Spleen (tissue), 11 donors: ENCODE results near the gene GCHFR. TPM values are rescaled to one million over a fixed set of nuclear protein-coding genes. Genes with fewer than 3 reads are reported as not detected.

Source experiments
- DNase-seq: peaks from one replicate; pipeline ENCODE4 v3.0.0-alpha.2; 2020
- H3K27ac ChIP-seq, 8 donors: fragments of 200-600 bp; sonication (generic) in 7 of 8; 1 replicate in 4 of 8; 2 replicates in 4 of 8; pipeline versions ENCODE4 v1.5.0 to v1.8.0; 2016 to 2021; ENCODE audit warnings: inconsistent platforms in 4 of 8, mild to moderate bottlenecking in 4 of 8, moderate library complexity in 1 of 8
- H3K27me3 ChIP-seq, 7 donors: fragments of 200-600 bp; sonication (generic) in 6 of 7; replicated peaks in 1 of 7; 1 replicate in 4 of 7; 2 replicates in 3 of 7; pipeline versions ENCODE4 v1.5.0 to v1.8.0; 2016 to 2021; ENCODE audit warnings: inconsistent platforms in 3 of 7, mild to moderate bottlenecking in 1 of 7
- H3K36me3 ChIP-seq, 6 donors: fragments of 200-600 bp; sonication (generic) in 5 of 6; 1 replicate in 4 of 6; 2 replicates in 2 of 6; pipeline versions ENCODE4 v1.5.0 to v1.8.0; 2016 to 2021; ENCODE audit warnings: inconsistent platforms in 2 of 6
- H3K4me1 ChIP-seq, 6 donors: fragments of 200-600 bp; sonication (generic) in 5 of 6; 1 replicate in 3 of 6; 2 replicates in 3 of 6; pipeline versions ENCODE4 v1.5.0 to v1.8.0; 2016 to 2021; ENCODE audit warnings: inconsistent platforms in 3 of 6
- H3K4me3 ChIP-seq, 8 donors: fragments of 200-600 bp; sonication (generic) in 7 of 8; 1 replicate in 4 of 8; 2 replicates in 4 of 8; pipeline versions ENCODE4 v1.5.0 to v1.8.0; 2016 to 2021; ENCODE audit warnings: inconsistent platforms in 4 of 8, mild to moderate bottlenecking in 4 of 8, moderate library complexity in 2 of 8
- H3K9me3 ChIP-seq, 8 donors: fragments of 200-600 bp; sonication (generic) in 7 of 8; 1 replicate in 4 of 8; 2 replicates in 4 of 8; pipeline versions ENCODE4 v1.5.0 to v1.8.0; 2016 to 2021; ENCODE audit warnings: inconsistent platforms in 4 of 8
- POLR2A ChIP-seq, 3 donors: fragments of 450-650 bp; IDR thresholded peaks; one replicate each; pipeline ENCODE4 v1.5.1; 2017; ENCODE audit warnings: antibody characterized with exemption in 3 of 3, mild to moderate bottlenecking in 1 of 3
- POLR2AphosphoS5 ChIP-seq, 3 donors: sonication (generic); formaldehyde crosslinking; IDR thresholded peaks; one replicate each; pipeline ENCODE4 v1.5.1; 2017; ENCODE audit warnings: antibody characterized with exemption in 3 of 3
- WGBS, 5 donors: extraction: QIAGEN DNeasy Blood & Tissue Kit in 3 of 5; methylation state at CpG; one replicate each; pipeline versions ENCODE4 v1.1.5 to v1.1.7; 2013 to 2018; 5-methylcytosine and 5-hydroxymethylcytosine counted together
- intact Hi-C: fragments of 100-400 bp; cut with DNase I; formaldehyde crosslinking; loops from one replicate; pipeline ENCODE4 v1.15.0; 2023; ENCODE audit warnings: low total_unique reads
- polyA plus RNA-seq, 3 donors: library from polyadenylated mRNA; stranded (reverse); fragments of 200-250 nt; gene quantifications; one replicate each; pipeline ENCODE4 v1.2.1, GENCODE V29; 2013
- total RNA-seq, 7 donors: library from RNA; depleted of rRNA in 3 of 7; stranded (reverse); fragments of >200 nt in 3 of 7; fragmentation: NEBNext Ultra II Directional in 4 of 7; extraction: Animal tissue kit (Norgen Biotek cat#: 25700) in 4 of 7; gene quantifications; one replicate each; pipeline versions ENCODE4 v1.1.0 to v1.2.1, GENCODE V29; 2016 to 2021
- TF ChIP-seq, protein P1 (sequence below), 11 experiments: fragments of 200-600 bp in 7 of 11; fragments of 450-650 bp in 4 of 11; sonication (generic) in 4 of 11; IDR thresholded peaks in 8 of 11; conservative IDR thresholded peaks in 3 of 11; 1 replicate in 7 of 11; 2 replicates in 4 of 11; pipeline versions ENCODE4 v1.4.0 to v1.8.0; 2016 to 2021; ENCODE audit warnings: antibody characterized with exemption in 11 of 11, inconsistent platforms in 4 of 11, mild to moderate bottlenecking in 1 of 11
- donor health status: healthy with polysubstance abuse.
- donor health status: DM: no; HTN: no; CAD: no; lungs with moderate emphysema.
- donor health status: DM: no; HTN: no; CAD: no.
- donor health status: Bipolar disorder and iron deficiency.
- donor health status: healthy.
- donor health status: DM: no; HTN: no; CAD: no.
- donor health status: DM: yes; HTN: yes; CAD: no.

GCHFR gene
- total and polyA plus RNA-seq, 10 donors = 6.1 to 38.0 (median 16.0) TPM

DNA sequence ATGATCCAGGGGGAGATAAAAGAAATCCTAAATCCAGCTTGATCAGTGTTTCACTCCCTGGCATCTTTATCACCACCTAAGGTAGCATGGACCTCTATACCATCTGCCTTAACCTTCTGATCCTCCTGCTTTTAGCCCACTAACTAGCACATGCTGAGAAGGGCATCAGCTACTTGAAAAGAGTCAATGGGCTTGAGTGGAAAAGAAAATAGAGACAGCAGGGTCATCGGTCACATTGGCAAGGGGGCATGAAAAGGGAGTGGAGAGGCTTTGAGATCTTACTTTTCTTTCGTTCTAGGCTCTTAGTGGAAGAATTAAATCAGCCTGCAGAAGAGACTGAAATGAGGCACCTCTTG is 42.8 kb downstream of the GCHFR start:
- Histone ChIP-seq H3K4me1 (peaks cover 12 to 58% (median 45%) of the 10 kb centered on the region in 6 donors), H3K27ac (peak overlapping the region; percentile 93 to 99 (median 97)), H3K4me3 (peak overlapping the region; percentile 78 to 96 (median 90)), H3K36me3 (peaks cover 0 to 52% (median 3%) of the 10 kb centered on the region in 6 donors), H3K27me3 (no peaks in the 10 kb centered on the region), H3K9me3 (no peaks in the 10 kb centered on the region)
- TF ChIP-seq POLR2AphosphoS5 (IDR thresholded peaks at IDR 0.05) = no peak
- no peak for TF ChIP-seq POLR2A (IDR thresholded peaks at IDR 0.05)
- TF ChIP-seq, protein P1, sequence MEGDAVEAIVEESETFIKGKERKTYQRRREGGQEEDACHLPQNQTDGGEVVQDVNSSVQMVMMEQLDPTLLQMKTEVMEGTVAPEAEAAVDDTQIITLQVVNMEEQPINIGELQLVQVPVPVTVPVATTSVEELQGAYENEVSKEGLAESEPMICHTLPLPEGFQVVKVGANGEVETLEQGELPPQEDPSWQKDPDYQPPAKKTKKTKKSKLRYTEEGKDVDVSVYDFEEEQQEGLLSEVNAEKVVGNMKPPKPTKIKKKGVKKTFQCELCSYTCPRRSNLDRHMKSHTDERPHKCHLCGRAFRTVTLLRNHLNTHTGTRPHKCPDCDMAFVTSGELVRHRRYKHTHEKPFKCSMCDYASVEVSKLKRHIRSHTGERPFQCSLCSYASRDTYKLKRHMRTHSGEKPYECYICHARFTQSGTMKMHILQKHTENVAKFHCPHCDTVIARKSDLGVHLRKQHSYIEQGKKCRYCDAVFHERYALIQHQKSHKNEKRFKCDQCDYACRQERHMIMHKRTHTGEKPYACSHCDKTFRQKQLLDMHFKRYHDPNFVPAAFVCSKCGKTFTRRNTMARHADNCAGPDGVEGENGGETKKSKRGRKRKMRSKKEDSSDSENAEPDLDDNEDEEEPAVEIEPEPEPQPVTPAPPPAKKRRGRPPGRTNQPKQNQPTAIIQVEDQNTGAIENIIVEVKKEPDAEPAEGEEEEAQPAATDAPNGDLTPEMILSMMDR (IDR thresholded peaks at IDR 0.05 in 8 of 11, conservative IDR thresholded peaks at IDR 0.05 in 3 of 11) = no peak
- no peak for DNase-seq
- intact Hi-C loops = no loop called here
- 0 to 7% (median 2%) methylated on average over 2 of the region's 2 CpGs for WGBS, 5 donors

DNA sequence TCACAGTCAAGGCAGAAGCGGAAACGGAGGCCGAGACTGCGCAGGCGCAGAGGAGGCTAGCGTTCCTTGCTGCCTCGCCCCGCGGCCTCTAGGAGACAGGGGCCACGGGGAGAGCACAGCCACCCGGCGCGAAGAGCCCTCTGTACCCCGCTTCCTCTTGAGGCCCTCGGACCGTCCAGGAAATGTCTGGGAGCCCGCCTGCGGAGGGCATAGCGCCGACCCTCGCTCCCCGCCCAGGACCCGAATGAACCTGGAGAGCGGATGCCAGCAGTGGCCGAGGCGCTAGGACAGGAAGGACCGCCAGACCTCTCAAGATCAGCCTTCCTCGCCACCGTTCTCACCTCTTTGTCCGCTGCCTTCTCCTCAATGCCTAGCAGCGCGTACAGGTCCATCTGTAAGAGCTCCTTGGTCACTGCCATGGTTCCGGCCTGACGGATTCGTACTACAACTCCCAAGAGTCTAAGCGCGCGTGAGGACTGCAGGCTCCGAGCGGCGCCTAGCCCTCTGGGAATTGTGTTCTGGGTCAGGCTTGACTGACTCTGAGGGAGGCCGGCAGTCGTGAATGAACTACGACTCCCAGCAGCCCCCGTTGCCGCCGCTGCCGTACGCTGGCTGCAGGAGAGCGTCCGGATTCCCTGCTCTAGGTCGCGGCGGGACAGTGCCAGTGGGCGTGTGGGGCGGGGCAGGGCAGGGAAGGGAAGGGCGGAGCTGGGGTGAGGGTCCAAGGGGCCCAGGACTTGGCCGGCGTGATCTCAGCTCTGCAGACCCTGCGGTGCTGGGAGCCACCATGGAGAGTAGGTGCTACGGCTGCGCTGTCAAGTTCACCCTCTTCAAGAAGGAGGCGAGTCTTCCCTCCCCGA is 43.4 kb downstream of the GCHFR start, which contains the start of the genes DNAJC17 and ZFYVE19:
TSS of gene DNAJC17 (minus strand) at position 446 of the 860 bp plus-strand sequence. CDS start at position 419, 27 bp downstream.
TSS of gene ZFYVE19 (plus strand) at position 62 of the 860 bp plus-strand sequence. CDS start at position 563, 501 bp downstream.
- peak in 1 of 3 donors; percentile 4 for TF ChIP-seq POLR2A (IDR thresholded peaks at IDR 0.05)
- TF ChIP-seq POLR2AphosphoS5 (IDR thresholded peaks at IDR 0.05) = peak; percentile 84 to 88 (median 88)
- TF ChIP-seq, protein P1 (IDR thresholded peaks at IDR 0.05 in 8 of 11, conservative IDR thresholded peaks at IDR 0.05 in 3 of 11) = peak in 7 of 11 experiments; percentile 14 to 44 (median 29)
- H3K27ac ChIP-seq = peak within 1 kb of the TSS; percentile 93 to 99 (median 97)
- peak within 1 kb of the TSS; percentile 78 to 96 (median 90) for H3K4me3 ChIP-seq
- peak; percentile 99 for DNase-seq
- H3K36me3 ChIP-seq = peaks cover 0 to 52% (median 5%) of the 10 kb centered on the region in 6 donors
- no peaks in the 10 kb centered on the region for H3K27me3 ChIP-seq
- WGBS, 5 donors = 0 to 1% (median 1%) methylated on average over 40 to 64 of the region's 64 CpGs
- intact Hi-C loops = no loop called here
- H3K9me3 ChIP-seq = no peaks in the 10 kb centered on the region
- peaks cover 12 to 58% (median 44%) of the 10 kb centered on the region in 6 donors for H3K4me1 ChIP-seq

DNA sequence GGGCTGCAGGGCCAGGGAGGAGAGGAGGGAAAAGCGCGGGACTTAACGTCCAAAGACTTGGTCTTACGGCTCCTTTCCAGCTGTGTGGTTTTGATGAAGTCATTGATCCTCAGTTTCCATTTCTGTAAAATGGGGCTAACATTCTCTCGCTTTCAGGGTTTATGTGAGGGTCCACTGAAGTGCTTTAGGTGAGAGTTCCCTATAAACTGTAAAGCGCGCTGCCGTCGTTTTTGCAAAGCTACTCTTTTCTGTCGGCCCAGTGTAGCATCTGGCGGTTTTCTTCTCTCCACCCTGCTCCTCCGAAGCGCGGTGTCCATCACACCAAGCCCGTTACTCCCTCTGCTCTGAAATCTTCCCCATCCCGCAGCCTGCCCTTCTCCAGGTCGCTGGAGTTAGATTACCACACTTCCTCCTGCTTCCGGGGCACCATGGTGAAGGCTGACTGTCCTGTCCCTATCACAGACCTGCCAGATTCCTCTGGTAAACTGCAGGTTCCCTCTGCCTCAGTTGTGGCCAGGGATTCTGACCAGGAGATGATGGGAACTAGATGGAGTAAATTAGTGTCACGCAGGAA is 44.1 kb downstream of the GCHFR start:
- H3K27me3 ChIP-seq = no peaks in the 10 kb centered on the region
- peak overlapping the region in 7 of 8 donors; percentile 93 to 99 (median 97) for H3K27ac ChIP-seq
- 11 to 50% (median 21%) methylated on average over 16 to 19 of the region's 19 CpGs for WGBS, 5 donors

More for the DNA sequence above, 44.1 kb downstream of the GCHFR start:
- Histone ChIP-seq H3K36me3 (peaks cover 0 to 52% (median 9%) of the 10 kb centered on the region in 6 donors), H3K4me3 (peak overlapping the region; percentile 78 to 96 (median 90)), H3K4me1 (peaks cover 12 to 58% (median 44%) of the 10 kb centered on the region in 6 donors), H3K9me3 (no peaks in the 10 kb centered on the region)
- intact Hi-C loops = no loop called here
- DNase-seq = no peak
- TF ChIP-seq, protein P1 (IDR thresholded peaks at IDR 0.05 in 8 of 11, conservative IDR thresholded peaks at IDR 0.05 in 3 of 11) = no peak
- TF ChIP-seq POLR2AphosphoS5 (IDR thresholded peaks at IDR 0.05) (no peak), POLR2A (IDR thresholded peaks at IDR 0.05) (no peak)
